Measurements from ENCODE around the gene WRAP73. TPM values are rescaled to one million over a fixed set of nuclear protein-coding genes. Genes with fewer than 3 reads are reported as not detected.
A peak's percentile ranks its signal among the peaks of the same experiment; 100 is the strongest.

The WRAP73 gene
- total RNA-seq, 1 experiment from 2014 or later = 23.3 TPM

DNA sequence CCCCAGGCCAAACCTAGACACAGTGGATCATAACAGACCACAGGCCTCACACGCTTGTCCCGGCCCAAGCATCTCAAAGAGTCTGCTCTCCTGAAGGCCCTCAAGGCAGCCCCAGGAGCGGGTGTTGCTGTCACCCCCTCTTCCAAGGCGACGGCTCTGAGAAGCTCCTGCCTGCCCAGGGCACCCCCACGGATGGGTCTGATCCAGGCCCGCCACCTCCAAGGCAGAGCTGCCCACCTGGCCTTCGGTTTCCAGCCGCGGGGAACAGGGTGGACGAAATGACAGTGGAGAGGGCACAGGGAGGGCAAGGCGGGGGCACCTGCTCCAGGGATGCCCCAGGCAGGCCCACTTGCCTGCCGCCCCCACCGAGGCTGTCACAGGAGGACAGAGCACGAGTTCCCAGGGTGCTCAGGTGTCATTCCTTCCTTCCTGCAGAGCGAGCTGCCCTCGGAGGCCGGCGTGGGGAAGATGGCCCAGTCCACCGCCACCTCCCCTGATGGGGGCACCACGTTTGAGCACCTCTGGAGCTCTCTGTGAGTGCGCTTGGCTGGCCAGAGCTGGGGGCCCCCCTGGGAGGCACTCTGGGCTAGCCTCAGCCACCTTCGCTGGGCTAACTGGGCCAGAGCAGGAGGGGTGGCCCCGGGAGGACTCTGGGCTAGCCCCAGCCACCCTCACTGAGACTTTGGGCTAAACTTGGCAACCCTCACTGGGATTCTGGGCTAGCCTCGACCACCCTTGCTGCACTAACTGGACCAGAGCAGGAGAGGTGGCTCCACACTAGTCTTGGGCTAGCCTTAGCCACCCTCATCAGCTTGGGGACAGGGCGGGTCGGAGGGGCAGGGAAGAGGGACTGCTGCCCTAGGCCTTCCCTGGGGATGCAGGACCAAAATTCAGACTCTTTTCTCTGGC lies 32.2 kb upstream of the WRAP73 start:
- DNase-seq (ENCODE audit: low read depth) = no peak

- no peak for DNase-seq (ENCODE audit: low read depth)
Observed at GRCh38 chr1:3681231-3681897, 31.5 kb upstream of the WRAP73 start.

- DNase-seq (ENCODE audit: low read depth) = no peak
Observed at GRCh38 chr1:3680488-3681230, 30.8 kb upstream of the WRAP73 start.

- no peak for DNase-seq (ENCODE audit: low read depth)
Observed at GRCh38 chr1:3679799-3680453, 30.0 kb upstream of the WRAP73 start.

DNA sequence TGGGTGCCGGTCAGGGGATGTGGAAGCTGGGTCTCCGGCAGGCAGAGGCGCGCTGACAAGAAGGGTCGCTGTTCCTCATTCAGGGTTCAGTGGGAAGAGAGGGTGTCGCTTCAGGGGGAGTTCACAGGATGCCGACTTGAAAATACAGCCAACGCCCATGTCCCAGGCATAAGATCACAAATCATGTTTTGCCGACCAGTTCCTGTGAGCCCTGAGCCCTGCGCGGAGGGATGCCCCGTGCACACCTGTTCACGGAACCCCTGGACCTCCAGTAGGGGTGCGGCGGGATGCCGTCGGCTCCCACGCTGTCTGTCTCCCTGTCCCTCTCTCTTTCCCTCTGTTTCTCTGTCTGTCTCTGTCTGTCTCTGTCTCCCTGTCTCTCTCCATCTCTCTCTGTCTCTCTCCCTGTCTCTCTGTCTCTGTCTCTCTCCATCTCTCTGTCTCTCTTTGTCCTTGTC lies 29.2 kb upstream of the WRAP73 start:
- DNase-seq (ENCODE audit: low read depth) = no peak

DNA sequence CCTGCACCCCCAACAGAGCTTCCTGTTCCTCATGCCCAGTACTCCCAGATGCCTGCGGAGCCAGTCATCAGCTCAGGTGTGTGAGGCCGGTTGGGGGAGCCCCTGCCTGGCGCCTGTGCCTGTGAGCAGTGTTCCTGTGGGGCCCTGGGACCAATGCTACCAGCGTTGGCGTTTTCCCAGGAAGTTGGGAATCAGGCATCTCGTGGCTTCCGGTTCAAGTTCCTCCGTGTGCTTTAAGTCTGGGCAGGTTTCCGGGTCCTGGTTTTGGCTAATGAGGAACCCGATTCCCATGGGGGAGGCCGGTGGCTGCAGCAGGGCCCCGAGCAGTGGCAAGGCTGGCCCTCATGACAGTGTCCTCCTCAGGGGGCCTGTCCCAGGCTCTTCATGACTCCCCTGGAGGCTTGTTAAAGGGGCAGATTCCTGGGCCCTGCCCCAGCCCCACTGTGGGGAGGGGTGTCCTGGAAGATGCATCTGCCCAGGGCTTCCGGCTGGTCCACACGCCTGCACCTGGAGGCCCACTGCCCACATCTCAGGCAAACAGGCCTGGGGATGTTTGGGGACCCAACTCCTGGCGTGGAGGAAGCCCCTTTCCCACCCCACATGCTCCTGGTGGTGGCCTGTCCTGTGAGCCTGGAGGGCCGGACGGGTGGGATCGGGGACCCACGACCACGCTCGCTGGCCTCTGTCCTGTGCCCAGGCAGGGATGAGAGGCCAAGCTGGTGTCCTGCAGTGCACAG lies 28.6 kb upstream of the WRAP73 start:
- DNase-seq (ENCODE audit: low read depth) = no peak

GRCh38 chr1:3677484-3677883 lies 27.6 kb upstream of the WRAP73 start:
- no peak for DNase-seq (ENCODE audit: low read depth)

DNA sequence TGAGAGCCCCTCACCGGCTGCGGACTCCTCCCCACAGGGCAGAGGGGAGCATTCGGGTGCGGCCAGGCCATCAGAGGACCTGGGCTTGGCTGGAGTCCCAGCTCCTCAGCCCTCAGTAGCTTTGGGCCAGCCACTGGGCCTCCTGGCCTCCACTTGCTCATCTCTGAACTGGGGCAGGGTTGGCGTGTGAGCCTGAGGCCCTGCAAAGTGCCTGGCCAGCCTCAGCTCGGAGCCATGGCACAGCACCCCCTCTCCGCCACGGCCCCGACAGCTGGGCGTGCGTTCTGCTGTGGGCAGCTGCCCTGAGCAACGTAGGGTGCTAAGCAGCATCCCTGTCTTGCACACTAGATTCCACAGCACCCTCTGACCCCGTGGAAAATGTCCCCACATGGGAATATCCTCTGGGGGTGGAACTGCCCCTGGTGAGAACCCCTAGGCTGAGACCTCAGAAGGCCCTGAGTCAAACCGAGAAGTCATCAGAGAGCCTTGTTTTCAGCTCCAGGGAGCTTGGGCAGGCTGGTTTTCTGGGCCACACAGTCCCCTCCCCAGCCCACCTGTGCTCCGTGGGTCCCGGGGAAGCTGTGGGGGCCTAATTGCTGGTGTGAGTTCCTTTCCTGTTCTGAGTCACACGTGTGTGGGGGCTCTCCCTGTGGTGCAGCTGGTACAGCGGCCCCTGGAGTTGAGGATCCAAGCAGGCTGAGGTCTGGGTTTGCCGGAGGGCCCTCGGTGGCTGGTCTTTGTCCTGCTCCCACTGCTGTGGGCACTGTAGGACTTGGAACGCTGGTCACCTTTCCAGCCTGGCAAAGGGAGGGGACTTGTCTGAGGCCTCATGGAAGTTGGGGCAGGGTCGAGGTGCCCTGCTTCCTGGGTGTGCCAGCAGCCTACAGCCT lies 26.9 kb upstream of the WRAP73 start:
- no peak for DNase-seq (ENCODE audit: low read depth)

GRCh38 chr1:3675436-3675835 lies 25.5 kb upstream of the WRAP73 start:
- DNase-seq (ENCODE audit: low read depth) = no peak

DNA sequence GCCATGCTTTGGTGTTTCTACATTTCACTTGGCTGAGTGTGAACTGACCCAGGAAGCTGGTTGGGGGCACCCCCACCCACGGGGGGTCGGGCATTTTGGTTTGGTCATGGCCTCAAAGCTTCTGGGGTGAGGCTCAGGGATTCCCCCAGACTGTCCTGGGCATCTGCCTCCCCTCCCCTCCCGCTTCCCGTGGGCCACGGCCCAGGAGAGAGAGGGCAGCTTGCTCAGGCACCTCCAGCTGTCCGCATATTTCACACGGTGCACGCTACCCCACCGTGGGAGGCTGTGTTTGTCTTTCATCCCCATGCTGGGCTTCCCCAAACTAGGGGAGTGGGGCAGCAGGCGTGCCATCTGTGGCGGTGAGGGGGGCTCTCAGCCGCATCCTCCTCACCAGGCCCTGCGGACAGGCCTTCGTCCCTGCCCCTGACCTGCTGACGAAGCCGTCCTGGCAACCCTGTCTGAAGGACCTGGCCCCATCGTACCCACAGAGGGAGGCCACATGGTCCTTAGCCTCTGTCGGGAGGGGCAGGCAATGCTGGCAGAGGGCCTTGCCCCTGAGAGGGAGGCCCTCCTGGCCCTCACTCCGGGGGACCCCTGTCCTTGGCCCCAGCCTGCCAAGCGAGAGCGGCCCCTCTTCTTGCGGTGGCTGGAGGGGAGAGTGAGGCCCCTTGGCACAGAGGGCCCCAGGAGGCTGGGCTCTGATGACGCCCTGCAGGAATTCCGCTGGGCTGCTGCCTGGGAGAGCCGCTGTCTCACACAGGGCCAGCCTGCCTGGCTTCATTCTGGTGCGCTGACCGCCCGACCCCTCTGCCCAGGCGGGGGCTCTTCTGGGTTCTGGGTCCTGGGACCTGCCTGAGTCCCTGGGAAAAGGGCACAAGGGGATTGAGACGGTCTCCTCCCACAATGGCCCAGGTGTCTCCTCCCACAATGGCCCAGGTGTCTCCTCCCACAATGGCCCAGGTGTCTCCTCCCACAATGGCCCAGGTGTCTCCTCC lies 24.5 kb upstream of the WRAP73 start:
- peak; percentile 47 for DNase-seq (ENCODE audit: low read depth)

DNA sequence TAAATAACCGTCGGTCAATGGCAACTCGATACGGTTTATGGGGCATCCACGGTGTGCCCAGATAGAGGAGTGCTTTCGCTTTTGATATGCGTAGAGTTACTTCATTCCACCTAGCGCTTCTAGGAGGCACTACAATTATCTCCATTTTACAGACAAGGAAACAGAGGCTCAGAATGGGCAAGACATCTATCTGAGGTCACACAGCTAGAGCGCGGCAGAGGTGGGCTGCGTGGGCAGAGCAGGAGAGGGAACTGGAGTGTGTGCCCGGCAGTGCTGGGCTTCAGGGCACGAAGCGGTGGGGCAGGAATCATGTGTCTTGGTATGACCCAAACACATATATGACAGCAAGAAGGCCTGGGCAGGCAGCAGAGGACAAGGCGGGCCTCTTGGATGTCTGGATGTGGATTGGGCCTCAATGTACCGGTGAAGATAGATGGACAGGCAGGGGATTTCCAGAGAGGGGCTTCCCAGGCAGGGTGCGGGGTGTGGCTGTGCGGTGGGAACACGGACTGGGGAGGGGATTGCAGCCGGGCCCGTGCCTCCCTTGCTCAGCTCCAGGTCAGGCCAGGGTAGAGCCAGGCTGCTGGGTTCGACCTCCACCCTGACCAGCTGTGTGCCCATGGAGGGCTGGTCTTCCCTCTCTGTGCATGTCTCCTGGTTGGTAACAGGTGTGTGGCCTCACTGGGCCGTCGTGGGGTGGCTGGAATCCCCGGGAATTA lies 23.6 kb upstream of the WRAP73 start:
- no peak for DNase-seq (ENCODE audit: low read depth)

GRCh38 chr1:3672971-3673361 lies 23.1 kb upstream of the WRAP73 start:
- DNase-seq (ENCODE audit: low read depth) = no peak

DNA sequence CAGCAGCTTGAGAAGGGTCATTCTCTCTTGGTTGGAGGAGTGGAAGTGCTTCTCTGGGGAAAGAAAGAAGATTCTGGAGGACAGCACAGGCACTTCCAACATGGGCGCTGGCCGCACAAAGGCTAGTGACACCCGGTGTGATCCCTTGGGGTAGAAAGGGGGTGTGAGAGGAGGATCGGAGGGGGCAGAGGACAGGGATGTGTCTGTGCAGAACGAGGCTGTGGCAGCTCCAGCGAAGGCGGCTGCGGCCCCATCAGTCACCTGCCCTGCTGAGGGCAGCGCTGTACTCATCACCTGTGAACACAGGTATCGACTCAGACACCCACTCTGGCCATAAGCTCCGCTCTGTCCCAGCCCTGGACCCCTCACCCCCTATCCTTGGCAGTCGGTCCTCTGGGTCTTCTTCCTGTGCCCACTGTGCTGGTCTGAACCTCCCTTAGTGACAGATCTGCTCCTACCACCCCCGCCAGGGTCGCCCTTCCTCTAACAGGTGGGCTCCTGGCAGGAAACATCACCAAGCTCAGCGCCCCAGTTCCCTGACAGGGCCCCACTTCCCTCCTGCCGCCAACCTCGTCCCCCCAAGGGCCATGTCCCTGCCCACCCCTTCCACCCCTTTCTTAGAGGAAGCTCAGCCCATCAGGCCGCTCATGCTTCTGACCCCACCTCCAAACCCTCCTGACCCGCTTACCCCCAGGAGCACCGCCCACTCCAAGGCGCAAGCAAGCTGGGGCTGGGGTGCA lies 22.5 kb upstream of the WRAP73 start:
- no peak for DNase-seq (ENCODE audit: low read depth)

DNA sequence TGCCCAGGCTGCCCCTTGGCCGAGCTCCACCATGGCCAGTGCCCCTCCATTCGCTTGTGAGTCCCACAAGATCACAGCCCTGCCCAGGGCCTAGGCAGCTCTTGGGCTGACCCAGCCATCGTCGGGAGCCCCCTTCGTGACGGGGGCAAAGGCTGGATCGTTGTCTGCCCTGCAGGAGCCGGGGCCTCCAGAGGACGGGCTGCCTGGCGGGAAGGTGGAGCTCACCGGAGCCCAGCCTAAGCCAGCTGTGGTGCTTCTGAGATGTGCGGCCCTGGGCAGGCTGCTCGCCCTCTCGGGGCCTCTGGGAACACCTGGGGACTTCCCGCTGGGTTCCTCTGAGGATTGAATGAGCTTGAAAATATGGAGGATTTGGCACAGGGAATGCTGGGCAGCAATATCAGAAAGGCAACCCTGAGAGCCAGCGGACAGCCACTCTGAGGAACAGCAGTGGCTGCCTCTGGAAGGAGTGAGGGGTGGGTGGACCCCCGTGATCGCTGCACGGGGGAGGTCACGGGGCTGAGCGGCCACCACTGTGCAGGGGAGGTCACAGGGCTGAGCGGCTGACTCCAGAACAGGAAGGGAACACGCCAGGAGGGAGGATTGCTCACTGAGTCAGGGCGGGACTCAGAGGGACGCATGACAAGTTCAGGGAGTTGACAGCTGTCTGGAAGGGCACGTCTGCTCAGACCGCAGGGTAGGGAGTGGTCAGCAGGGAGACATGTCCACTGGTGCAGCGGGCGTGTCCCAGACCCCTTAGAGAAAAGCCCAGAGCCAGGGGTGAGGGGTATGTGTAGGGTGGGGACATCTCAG lies 21.7 kb upstream of the WRAP73 start:
- DNase-seq (ENCODE audit: low read depth) = peak; percentile 64

GRCh38 chr1:3670823-3671265 lies 20.9 kb upstream of the WRAP73 start:
- no peak for DNase-seq (ENCODE audit: low read depth)

- no peak for DNase-seq (ENCODE audit: low read depth)
Observed at GRCh38 chr1:3669971-3670431, 20.1 kb upstream of the WRAP73 start.
